GM19238 (cell line): ENCODE measurements around the gene HMBS.
"Not testable (repeated sequence)": the region's sequence is repeated elsewhere in the genome, so short reads cannot be mapped to it uniquely, and the experiment has no call there.

Experiments used
- DNase-seq: peaks from one replicate; pipeline ENCODE4 v3.0.0; 2011; ENCODE audit warnings: low spot score; ENCODE audit not compliant: insufficient read length

Gene HMBS

DNA sequence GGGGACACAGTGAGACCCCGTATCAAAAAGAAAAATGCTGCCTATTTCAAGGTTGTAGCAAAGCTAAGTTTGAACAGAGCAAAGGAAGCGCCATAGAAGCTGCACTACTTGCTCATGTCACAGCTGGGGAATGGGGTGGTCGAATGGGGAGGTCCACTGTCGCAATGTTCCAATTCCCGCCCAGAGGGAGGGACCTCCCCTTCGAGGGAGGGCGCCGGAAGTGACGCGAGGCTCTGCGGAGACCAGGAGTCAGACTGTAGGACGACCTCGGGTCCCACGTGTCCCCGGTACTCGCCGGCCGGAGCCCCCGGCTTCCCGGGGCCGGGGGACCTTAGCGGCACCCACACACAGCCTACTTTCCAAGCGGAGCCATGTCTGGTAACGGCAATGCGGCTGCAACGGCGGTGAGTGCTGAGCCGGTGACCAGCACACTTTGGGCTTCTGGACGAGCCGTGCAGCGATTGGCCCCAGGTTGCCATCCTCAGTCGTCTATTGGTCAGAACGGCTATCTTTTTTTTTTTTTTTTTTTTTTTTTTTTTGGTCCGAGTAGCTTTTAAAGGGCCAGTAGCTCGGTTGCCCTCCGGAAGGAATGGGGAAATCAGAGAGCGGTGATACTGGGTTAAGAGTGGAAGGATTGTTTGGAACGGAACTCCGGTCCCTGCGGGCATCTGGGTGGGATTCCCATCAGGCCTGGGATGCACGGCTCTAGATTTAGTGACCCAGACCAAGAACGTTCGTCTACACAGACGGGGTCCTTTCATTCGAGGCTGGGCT is at the start of gene HMBS:
Gene HMBS (plus strand): TSS at position 219 of the 774 bp plus-strand sequence. CDS start 153 bp downstream, at position 372.
- DNase-seq = peak; percentile 92

DNA sequence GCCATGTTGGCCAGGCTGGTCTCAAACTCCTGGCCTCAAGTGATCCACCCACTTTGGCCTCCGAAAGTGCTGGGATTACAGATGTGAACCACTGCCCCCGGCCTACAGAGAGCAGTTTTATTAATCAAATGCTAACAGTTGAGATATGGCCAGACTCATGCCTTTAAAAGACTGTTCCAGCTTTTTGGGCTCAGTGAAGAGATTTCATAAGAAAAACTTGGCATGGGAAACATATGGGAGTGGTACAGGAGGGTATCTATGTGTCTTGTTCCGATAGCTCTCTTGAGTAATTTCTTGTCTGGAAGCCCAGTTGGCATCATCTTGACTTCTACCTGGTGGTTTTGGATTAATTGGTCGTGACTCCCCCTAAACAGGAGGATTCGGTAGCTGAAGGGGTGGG is 45.8 kb upstream of the HMBS start:
- no peak for DNase-seq

DNA sequence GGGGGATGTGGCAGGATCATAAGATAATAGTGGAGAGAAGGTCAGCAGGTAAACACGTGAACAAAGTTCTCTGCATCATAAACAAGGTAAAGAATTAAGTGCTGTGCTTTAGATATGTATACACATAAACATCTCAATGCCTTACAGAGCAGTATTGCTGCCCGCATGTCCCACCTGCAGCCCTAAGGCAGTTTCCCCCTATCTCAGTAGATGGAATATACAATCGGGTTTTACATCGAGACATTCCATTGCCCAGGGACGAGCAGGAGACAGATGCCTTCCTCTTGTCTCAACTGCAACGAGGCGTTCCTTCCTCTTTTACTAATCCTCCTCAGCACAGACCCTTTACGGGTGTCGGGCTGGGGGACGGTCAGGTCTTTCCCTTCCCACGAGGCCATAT is 45.2 kb upstream of the HMBS start:
- not testable (repeated sequence) for DNase-seq

DNA sequence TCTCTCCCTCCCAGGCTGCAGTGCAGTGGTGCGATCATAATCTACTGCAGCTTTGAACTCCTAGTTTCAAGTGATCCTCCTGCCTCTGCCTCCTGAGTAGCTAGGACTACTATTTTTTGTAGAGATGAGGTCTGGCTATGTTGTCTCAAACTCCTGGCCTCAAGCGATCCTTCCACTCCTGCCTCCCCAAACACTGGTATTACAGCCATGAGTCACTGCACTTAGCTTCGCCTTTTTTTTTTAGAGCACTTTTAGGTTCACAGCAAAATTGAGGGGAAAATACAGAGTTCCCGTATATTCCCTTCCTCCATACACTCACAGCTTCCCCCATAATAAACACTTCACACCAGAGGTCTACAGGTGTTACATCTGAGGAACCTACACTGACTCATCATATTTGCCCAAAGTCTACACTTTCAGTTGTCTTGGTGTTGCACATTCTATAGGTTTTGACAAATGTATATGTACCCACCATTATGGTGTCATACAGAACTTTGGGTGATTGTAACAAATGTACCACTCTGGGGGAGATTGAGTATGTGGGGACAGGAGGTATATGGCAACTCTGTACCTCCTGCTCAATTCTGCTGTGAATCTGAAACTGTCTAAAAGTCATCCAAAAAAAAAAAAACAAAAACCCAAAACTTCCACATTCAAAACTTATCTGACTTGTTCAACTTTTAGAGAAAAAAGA is 42.7 kb upstream of the HMBS start:
- no peak for DNase-seq

DNA sequence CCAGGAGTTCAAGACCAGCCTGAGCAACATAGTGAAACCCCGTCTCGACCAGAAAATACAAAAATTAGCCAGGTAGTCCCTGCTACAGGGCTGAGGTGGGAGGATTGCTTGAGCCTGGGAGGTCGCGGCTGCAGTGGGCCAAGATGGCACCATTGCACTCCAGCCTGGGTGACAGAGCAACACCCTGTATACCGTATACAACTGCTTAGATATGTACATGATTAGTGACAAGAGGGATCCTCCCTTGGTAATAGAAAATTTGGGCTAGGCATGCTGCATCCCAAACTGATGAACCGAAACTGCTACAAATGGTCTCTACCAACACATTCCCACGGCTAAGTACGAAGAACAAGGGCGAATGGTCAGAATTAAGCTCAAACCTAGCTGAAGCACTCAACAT is 41.8 kb upstream of the HMBS start:
- DNase-seq = no peak

DNA sequence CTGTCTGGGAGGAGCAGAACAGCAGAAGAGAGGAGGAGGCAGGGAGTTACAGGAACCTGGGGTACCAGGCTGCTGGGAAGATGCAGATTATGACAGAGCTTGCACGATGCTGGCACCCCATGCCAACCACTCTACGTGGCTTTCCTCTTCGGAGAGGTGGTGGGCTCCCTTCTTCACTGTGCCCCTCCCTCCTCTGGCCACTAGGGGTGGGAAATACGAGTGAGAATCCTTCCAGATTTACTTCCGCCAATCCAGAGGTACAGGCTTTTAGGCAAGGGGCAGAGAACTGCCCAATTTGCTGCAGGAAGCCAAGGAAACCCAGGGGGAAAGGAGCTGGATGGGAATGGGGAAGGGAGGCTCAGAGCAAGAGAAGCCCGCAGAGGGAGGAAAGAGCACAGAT is 40.0 kb upstream of the HMBS start:
- DNase-seq = no peak

DNA sequence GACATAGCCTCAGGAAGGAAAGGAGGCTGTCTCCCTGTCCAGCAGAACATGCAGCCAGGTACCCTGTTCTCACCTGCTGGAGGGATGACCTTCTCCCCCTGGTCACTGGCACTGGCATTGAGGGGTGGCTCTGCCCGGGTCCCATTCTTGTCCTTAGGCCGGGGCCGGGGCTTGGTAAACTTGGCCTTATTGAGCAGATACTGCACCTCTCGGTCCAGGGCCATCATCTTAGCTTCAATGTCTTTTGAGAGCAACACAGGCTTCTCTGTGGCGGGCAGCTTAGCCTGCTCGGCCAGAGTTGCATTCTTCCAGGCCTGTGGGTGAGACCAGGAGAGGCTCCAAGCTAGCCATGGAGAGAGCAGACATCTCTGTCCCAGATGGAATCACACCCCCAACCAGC is 38.2 kb upstream of the HMBS start:
- no peak for DNase-seq

DNA sequence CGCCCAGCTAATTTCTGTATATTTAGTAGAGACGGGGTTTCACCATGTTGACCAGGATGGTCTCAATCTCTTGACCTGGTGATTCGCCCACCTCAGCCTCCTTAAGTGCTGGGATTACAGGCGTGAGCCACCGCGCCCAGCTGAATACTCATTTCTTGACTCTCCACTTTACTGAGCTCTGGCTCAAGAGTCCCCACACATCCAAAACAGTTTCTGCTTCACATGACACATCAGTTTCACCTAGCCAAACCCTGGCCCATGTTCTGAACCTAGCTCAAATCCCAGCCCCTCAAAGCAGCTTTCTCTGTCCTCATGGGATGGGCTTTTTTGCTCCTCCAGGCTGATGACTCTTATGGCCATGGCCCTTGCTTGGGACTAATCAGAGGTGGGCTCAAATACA is 37.5 kb upstream of the HMBS start:
- no peak for DNase-seq

DNA sequence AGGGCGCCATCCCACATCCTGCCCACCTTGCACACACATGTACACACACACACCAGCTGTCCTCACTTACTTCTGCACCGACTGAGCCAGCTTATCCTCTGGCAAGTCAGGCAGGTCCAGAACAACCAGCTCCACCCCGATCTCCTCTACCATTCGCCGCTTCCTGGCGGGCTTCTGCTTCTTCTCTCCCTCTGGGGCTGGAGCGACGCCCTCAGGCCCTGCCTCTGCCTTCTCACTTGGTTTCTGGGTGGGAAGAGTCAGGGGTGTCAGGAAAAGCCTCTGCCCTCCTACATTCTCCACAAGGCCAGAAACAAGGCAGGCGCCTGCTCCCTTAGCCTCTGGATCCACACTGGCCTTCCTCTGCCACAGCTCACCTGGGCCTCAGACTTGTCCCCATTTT is 36.0 kb upstream of the HMBS start:
- no peak for DNase-seq

DNA sequence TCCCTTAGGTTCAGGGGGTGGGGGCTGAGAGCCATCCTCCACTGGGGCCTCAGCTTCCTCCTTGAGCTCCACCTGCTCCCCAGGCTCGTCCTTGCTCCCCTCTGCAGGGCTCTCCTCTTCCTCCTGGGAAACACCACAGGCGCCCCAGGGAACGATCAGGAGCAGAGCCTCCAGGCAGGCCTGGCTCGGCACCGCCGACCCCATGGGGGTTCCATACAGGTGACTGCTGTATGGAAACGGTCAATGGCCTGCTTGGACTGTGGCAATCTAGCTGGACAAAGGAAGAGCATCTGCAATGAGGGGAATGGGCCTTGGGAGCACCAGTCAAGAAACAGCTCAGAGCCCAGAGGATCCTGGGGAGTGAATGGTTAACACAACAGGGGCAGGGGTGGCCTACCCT is 35.6 kb upstream of the HMBS start:
- no peak for DNase-seq

DNA sequence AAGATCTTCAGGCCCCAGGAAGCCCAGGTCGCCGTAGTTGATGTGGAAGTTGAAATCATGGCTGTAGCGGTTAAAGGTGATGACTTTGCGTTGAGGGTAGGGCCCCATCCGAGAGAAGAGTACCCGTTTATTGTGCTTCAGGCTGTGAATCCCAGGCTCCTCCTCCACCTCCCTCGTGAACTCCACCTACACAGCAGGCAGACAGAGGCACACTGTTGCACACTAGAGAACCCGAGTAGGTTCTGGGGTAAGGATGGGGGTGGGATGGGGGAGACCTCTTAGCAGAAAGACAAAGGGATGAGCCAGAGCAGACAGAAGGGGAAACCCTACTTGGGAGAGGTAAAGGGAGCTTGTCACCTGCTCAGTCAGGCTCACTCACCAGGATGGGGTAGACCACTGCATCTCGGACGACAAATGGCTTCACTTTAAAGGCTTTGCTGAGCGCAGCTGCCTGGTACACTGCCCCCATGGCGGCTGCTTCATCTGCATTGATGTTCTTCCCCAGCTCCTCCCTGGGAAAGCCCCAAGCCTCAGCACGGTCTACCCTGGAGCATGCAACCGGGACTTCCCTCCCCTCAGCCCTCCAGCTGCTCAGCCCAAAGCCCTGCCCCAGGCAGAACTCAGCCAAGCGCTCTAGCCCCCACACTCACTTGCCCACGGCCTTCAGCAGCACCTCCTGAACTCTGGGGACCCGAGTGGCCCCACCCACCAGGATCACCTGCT is 33.1 kb upstream of the HMBS start:
- no peak for DNase-seq

DNA sequence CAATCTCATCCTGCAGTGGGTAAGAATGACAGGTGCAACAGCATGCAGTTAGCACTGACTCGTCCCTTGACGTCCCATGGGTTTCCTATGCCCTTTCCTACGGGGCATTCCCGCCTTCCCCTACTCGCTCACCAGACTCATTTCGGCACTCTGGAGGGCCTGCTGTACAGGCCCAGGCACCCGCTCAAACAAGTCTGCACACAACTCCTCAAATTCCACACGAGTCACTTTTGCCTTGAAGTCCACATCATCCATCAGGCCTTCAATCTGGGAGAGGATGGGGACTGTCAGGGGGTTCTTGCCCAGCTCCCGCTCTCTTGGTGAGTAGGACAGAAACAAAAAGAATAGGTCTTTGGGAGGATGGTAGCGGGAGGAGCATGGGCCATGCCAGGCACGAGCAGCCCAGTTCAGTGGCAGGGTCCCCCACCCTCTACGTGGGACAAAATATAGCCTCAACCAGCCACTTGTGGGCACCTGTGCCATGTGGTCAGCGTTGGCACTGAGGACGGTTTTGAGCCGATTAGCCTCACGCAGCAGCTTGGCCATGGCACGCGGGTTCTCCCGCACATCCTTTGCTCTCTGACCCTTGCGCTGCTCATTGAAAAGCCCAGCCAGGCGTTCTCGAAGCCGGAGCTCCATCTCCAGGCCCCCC is 32.4 kb upstream of the HMBS start:
- no peak for DNase-seq

DNA sequence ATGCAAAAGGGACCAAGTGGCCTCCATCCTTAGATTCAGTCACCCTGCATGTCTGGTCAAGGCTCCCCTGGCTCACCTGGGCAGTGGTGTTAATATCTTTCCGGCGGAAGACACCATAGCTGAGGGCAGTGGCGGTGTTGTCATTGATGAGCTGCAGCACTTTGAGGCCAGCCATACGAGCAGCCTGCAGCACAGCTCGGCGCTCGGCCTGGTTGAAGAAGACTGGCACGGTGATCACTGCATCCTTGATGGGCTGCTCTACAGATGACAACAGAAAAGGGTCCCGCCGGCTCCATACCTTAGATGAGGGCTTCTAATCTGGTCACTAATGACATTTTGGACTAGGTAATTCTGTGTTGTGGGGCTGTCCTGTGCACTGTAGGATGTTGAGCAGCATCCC is 30.3 kb upstream of the HMBS start:
- no peak for DNase-seq

DNA sequence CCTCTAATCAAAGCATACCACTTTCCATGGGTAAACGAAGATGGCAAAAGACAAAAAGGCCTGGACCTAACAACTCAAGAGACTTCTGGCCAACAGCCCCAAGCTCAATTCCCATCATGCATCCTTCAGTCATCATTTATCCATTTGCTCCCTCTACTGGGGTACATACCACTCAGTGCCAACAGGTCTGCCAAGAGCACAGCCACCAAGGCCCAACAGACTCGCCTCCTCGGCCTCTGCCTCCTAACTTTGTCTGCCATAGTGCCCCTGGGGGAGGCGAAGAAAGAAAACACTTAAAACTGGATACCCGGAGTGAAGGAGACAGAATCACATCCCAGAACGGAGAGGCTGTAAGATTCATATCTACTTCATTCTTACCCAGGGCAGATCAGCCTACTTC is 28.8 kb upstream of the HMBS start:
- no peak for DNase-seq

DNA sequence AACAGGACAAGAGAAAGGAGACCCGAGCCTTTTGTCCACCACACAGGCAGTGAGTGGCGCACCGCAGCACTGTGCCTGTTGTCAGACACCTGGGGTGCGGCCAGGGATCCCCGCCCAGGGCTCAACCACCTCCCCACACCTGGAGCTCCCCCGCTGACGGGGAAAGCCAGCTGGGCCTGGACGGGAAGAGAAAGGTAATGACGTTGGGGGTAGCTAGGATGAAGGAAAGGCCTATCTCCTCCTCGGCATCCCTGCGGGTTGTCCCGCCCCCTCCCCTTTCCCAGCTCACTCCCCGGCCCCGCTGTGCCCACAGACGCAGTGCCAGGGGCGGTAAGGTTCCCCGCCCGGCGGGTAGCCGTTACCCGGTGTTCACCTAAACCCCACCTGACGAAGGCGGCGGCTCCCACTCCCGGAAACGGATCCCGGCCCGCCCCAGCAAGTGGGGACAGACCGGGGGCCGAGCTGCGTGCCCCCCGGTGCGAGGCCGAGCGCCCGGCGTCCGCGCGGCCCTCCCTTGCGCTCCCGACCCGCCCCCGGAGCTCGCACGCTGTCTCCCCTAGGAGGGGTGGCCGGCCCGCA is 28.2 kb upstream of the HMBS start:
- DNase-seq = peak; percentile 46

DNA sequence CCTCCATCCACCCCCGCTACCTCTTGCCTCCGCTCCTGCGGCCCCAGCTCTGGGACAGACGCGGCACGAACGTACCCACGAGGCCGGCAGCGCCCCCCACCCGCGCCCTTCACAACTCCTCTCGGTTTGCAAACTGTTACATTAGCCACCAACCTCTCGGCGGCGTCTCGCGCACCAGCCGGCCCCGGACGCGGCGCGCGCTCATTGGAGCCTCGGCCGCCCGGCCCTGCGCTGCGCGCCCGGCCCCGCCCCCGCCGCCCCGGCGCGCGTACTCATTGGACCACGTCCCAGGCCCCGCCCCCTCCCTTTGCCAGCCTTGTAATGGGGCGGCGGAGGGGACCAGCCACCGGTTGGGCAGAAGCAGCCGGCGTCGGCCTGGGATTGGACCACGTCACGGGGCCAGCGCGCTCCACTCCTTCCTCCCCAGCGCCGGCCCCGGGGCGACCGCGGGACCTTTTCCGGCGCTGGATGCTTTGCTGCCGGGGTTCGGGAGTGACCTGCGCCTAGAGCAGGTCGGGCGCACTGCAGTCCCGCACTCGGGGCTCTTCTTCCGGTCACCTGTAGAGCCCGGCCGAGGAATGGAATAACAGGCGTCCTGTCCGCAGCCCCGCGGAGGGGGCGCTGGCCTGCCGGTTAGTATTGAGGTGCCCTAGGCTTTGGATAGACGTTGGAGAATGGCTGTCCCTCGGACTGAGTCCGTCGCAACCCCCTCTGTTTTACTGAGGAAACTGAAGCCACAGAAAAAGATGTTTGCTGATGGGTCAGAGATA is 27.5 kb upstream of the HMBS start, which contains the start of gene HYOU1:
Gene HYOU1 (minus strand): TSS at position 206 of the 770 bp plus-strand sequence. CDS start 1,045 bp downstream, outside the sequence.
- DNase-seq = peak; percentile 99

DNA sequence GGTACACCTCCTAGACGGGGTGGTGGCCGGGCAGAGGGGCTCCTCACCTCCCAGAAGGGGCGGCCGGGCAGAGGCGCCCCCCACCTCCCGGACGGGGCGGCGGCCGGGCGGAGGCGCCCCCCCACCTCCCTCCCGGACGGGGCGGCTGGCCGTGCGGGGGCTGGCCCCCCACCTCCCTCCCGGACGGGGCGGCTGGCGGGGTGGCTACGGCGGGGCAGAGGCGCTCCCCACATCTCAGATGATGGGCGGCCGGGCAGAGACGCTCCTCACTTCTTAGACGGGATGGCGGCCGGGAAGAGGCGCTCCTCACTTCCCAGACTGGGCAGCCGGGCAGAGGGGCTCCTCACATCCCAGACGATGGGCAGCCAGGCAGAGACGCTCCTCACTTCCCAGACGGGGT is 25.6 kb upstream of the HMBS start:
- not testable (repeated sequence) for DNase-seq

DNA sequence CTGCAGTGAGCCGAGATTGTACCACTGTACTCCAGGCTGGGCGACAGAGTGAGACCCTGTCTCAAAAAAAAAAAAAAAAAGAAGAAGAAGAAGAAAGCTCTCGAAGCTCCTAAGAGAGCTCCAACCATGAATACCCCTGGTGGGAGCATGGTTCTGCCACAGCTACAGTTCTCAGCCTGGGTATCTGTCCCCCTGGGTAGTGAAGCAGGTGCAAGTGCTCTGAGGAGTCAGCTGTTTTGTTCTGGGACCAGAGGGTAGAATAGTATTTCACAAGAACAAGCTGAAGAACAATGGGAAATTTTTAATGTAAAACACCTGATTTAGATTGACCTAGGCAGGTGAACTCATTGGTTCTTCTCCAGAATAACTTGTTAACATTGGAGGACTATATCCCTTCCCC is 23.4 kb upstream of the HMBS start:
- DNase-seq = no peak

DNA sequence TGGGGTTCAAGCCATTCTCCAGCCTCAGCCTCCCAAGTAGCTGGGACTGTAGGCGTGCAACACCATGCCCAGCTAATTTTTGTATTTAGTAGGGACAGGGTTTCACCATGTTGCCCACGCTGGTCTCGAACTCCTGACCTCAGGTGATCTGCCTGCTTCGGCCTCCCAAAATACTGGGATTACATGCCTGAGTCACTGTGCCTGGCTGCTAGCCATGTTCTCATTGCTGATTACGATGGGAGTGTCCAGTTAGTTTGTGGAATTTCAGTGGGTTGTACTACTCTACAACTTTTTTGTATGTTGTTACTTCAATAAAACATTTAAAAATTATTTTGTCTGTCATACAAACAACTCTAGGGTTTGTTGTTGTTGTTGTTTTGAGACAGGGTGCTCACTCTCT is 21.9 kb upstream of the HMBS start:
- no peak for DNase-seq

DNA sequence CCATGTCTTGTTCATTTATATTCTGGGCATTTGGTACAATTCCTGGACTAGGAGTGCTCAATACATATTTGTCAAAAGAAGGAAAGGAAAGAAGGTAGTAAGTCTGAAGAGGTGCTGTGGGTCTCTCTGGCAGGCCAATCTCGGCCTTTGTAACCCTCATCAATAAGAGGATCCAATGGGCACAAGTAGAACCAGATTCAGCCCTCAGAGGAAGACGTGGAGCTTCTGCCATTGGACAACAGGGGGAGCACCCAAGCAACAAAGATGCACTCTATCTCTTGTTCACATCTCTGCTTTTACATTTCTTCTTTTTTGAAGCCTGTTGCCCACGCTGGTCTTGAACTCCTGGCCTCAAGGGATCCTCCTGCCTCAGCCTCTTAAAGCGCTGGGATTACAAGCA is 19.3 kb upstream of the HMBS start:
- DNase-seq = no peak
